Heart left ventricle (tissue), 13 donors: ENCODE data around the gene EPHA1.

Source experiments
- CTCF ChIP-seq, 12 donors: fragments of 200-600 bp; sonication (generic) in 4 of 12; IDR thresholded peaks; one replicate each; pipeline versions ENCODE4 v1.5.0 to v1.8.0; 2018 to 2022; ENCODE audit warnings: antibody characterized with exemption in 12 of 12, mild to moderate bottlenecking in 5 of 12
- POLR2A ChIP-seq, 2 donors: fragments of 450-650 bp; IDR thresholded peaks; one replicate each; pipeline ENCODE4 v1.6.1; 2017; ENCODE audit warnings: antibody characterized with exemption in 2 of 2, mild to moderate bottlenecking in 2 of 2, moderate library complexity in 2 of 2
- donor health status: ischemic (EF 13 %, LVEDD 7.1; RV severe dilation, severe dysfunction).
- donor health status: DM: no; HTN: yes; CAD: no.
- donor health status: DM: no; HTN: no; CAD: no.
- donor health status: ischemic (EF 25% LVEDD 6.9; RV normal size, moderate dysfunction).
- donor health status: ischemic (EF 25% LVEDD 5.7; RV mildly dilated, moderate dysfunction).
- donor health status: ischemic (EF 35%, LVEDD 5.7; RV mildly dilated, moderate dysfunction).
- donor health status: nonischemic (EF 11% LVEDD 7.7; RV severe dilation, severe dysfunction).
- donor health status: DM: yes; HTN: yes; CAD: no.
- donor health status: PGD.
- donor health status: ischemic (EF 29% LVEDD 5.4; RV normal size, mild dysfunction).
- donor health status: nonischemic (EF 23%, LVEDD 6.1; RV moderate dilation, normal function).

- TF ChIP-seq CTCF (IDR thresholded peaks at IDR 0.05) (no peak), POLR2A (IDR thresholded peaks at IDR 0.05) (no peak)
These were observed 46.8 kb upstream of the EPHA1 start for GRCh38 chr7:143455491-143455890.
